HG03045 (cell line): ENCODE measurements around the gene SLC49A4.
"Not testable (repeated sequence)": the region's sequence is repeated elsewhere in the genome, so short reads cannot be mapped to it uniquely, and the experiment has no call there.

Experiments used
- ATAC-seq: cut with Tn5 transposase; IDR thresholded peaks from one replicate; pipeline ENCODE4 v1.9.1; 2021; ENCODE audit warnings: mild to moderate bottlenecking, moderate library complexity; ENCODE audit not compliant: unreplicated experiment

SLC49A4 gene, protein sequence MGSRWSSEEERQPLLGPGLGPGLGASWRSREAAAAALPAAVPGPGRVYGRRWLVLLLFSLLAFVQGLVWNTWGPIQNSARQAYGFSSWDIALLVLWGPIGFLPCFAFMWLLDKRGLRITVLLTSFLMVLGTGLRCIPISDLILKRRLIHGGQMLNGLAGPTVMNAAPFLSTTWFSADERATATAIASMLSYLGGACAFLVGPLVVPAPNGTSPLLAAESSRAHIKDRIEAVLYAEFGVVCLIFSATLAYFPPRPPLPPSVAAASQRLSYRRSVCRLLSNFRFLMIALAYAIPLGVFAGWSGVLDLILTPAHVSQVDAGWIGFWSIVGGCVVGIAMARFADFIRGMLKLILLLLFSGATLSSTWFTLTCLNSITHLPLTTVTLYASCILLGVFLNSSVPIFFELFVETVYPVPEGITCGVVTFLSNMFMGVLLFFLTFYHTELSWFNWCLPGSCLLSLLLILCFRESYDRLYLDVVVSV

DNA sequence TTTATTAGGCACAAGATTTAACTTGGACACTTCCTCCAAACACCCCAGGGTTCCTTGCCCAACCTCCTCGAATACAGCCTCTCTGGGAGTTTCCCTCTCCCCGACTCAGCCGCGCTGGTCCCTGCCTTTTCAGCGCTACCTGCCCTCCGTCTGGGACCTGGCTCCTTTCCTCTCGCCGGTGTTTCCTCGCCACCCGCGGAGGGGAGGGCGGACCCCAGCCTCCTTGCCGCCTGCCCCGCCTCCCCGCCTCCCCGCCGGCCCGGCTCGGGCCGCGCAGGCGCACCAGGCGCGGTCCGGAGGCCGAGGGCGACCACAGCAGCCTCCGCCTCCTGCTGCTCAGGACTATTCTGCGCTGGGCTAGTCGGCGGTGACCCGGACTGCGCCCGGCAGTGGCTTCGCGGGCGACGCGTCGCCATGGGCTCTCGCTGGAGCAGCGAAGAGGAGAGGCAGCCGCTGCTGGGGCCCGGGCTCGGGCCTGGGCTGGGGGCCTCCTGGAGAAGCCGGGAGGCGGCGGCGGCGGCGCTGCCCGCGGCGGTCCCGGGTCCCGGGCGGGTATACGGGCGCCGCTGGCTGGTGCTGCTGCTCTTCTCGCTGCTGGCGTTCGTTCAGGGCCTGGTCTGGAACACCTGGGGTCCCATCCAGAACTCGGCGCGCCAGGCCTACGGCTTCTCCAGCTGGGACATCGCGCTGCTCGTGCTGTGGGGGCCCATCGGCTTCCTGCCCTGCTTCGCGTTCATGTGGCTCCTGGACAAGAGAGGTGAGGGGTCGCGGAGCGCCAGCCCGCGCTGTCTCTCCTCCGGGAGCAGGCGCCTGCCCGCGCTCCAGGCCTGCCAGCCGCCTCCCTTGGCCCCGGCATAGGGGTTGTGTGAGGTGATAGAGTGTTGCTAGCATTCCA is at the start of gene SLC49A4:
Gene SLC49A4 (plus strand): TSS at position 291 of the 895 bp plus-strand sequence. CDS start 124 bp downstream, at position 415.
- peak; percentile 77 for ATAC-seq

DNA sequence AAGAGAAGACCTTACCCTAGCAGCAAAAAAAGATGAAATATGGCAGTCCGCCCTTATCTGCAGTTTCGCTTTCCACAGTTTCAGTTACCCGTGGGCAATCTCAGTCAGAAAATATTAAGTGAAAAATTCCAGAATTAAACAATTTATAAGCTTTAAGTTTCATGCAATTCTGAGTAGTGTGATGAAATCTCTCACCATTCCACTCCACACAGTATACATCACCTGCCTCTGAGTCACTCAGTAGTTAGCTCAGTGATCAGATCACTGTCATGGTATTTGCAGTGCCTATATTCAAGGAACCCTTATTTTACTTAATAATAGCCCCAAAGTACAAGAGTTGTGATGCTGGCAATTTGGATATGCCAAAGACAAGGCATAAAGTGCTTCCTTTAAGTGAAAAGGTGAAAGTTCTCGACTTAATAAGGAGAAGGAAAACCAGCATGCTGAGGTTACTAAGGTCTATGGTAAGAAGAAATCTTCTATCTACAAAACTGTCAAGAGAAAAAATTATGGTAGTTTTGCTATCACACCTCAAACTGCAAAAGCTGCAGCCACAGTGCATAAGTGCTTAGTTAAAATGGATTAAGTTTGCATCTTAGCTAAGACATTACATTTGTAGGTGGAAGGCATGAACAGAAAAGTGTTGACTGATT is 49.4 kb upstream of the SLC49A4 start:
- no peak for ATAC-seq

DNA sequence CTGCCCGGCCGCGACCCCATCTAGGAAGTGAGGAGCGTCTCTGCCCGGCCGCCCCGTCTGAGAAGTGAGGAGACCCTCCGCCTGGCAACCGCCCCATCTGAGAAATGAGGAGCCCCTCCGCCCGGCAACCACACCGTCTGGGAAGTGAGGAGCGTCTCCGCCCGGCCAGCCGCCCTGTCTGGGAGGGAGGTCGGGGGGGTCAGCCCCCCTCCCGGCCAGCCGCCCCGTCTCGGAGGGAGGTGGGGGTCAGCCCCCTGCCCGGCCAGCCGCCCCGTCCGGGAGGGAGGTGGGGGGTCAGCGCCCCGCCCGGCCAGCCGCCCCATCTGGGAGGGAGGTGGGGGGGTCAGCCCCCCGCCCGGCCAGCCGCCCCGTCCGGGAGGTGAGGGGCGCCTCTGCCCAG is 47.6 kb upstream of the SLC49A4 start:
- ATAC-seq: not testable (repeated sequence)

DNA sequence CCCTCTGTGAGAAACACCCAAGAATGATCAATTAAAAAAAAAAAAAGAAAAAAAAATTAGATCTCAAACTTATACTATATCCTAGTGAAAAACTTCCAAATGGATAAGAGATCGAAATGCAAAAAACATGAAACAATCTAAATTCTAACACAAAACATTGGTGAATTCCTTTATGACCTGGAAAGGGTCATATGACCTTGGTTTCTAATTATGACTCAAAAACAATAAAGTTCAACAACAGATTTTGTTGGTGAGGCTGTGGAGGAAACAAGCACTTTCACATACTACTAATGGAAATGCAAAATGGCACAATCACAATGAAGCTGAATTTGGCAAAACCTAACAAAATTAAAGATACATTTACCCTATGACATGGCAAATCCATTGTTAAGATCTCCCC is 46.5 kb upstream of the SLC49A4 start:
- ATAC-seq: no peak

DNA sequence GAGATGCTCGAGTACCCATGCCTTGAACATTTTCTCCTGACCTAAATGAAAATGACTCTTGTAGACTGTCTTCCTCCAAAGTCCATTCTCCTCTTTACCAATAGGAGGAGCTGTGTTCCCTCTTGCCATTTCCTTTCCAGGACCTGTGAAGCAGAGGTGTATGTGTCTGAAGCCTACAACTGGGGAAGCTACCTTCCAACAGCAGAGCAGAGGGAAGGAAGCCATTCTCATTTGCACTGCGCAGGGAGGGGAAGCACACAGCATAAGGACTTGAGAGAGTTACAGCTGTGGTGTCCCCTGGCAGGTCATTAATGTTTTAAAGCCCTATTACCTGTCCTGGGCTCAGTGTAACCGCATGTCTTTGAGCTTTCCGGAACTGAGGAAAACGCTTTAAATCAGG is 39.9 kb upstream of the SLC49A4 start:
- ATAC-seq: no peak

DNA sequence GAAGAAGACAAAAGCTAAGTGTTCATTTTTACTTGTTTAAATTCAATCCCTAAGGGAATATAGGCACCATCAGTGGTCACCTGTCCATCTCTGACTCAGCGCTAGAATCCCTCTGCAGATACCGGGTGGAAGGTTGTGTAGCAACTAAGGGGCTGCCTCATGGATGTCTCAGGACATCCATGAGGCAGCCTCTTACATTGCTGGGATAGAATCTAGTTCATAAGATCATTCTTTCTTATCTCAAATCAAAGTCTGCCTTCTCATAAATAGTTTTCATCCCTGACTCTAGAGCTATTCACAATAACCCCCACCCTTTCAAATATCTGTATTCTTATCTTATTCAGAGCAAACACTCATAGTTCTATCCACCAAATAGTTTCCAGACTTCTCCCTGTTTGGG is 39.4 kb upstream of the SLC49A4 start:
- no peak for ATAC-seq

DNA sequence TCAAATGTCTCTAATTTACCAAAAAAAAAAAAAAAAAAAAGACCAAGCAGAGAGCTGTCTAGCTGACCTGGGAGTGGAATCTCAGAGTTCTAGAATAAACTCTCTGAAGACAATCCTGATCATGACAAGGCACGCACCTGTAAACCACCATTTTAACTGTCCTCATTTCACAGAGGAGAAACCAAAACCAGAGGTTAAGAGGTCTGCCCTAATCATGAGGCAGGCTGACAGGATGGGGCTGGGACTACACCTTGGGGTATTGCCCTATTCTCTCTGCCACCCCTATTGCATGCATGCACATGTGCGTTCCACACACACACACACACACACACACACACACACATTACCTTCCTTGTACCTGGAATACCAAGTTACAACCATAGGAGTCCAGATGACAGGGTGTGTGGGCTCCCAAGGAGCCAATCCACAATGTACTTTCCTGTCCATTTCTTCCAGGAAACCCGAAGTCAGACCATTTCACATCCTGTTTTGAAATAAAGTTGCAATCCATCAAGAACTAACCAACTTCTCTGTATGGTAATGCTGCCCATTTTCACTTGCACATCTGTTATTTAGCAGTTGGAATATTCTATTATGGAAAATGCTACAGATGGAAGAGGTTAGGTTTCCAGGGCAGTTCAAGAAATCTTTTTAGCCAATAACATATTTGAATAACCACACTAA is 35.9 kb upstream of the SLC49A4 start:
- ATAC-seq: no peak

DNA sequence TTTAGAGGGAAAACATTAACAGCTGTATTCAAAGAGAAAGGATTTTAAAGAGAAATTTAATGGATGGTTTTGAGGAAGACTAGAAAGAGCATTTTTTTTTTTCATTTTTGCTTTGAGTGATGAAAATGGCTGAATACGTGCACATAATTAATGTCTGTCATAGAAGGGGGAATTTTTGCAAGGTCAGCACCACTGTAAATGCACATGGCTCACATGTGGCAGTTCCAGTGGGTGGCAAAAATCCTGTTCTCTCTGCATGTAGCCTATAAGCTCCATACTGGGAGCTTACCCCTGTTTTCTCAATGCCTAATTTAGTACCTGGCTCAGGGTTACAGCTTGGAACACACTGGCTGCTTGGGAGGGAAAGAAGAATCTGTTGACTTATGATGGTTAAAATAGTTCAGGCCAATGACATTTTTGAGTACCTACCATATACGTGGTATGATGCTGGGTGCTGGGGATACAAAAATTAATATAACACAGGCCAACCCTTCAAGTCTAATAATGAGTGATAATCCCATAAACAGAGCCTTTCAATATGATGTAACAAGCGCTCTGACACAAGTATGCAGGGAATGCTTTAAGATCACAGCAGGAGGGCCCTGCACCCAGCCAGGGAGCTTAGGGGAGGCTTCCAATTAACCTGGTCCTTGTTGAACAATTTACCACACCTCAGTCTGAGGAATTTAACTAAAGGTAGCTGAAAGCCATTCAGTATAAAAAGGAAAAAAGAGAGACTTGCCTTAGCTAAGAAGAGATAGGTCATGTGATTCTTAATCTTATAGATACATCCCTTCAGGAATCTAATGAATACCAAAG is 34.2 kb upstream of the SLC49A4 start:
- no peak for ATAC-seq

DNA sequence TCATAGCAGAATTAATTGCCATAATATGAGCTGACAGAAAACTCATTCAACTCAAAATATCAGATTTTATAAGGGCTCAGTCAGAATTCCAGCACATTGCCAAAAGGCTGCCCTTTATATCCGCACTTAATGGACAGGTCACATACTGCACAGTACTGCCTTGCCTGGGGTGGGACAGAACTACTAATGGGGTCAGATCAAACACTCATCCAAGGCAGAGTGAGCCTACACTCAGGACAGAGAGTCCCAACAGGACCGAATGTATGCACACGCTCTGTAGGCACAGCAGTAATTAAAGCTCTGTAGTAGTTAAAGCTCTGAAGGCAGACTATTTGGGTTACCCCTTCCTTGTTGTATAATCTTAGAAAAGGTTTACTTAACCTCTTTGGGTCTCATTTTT is 28.4 kb upstream of the SLC49A4 start:
- ATAC-seq: no peak

DNA sequence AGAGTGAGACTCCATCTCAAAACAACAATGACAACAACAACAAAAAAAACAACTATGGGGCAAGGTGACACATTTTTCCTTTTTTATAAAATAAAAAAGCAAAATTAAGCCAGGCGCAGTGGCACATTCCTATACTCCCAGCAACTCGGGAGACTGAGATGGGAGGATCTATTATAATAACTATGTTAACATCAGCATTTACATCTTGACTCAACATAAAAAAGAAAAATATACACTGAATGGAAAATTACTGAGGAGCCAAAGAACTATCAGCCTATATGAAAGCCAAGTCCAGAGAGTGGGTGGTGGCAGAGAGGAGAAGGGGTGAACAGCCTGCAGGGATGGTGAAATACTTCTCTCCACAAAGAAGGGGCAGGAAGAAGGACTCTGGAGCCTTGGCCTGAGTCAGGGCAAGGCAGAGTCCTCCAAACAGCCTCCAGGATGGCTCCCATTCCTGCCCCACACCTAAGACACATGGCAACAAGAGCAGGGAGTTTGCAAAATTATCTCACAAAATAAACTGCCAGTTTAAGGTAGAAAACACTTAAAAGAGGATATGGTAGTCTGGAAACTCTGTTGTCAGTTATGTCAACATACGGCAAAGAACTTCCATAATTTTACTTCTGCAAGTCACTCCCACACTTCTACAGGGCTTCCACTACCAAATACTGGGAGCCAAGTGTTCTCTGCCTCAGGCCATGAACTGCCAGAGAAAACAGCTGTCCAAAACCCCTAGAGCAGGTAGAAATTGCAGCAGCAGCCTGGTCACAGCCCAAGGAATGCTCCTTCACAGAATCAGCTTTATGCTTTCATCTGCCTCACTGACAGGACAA is 27.1 kb upstream of the SLC49A4 start:
- ATAC-seq: no peak

DNA sequence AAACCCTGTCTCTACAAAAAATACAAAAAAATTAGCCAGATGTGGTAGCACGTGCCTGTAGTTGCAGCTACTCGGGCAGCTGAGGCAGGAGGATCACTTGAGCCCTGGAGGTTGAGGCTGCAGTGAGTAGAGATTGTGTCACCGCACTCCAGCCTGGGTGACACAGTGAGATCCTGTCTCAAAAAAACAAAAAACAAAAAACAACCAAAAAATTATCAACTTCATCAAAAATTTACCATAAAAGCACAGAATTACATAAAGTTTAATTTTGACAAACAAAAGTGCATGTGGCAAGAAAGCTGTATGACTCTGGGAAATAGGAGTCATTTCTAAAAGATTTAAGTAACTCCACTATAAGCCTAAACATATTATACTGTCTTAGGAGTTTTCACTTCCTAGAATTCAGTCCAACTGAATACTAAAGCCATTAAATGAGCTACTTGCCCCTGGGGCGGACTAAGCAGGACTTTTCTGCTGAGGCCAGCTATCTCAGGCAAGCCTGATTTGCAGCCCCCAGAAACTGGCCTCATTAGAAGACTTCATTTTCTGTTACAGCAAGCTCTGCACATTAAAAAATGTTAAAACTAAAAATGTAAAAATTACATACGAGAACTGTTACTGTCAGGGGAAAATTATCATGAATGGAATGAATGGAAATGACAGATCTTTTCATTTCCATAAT is 24.2 kb upstream of the SLC49A4 start:
- ATAC-seq: no peak

DNA sequence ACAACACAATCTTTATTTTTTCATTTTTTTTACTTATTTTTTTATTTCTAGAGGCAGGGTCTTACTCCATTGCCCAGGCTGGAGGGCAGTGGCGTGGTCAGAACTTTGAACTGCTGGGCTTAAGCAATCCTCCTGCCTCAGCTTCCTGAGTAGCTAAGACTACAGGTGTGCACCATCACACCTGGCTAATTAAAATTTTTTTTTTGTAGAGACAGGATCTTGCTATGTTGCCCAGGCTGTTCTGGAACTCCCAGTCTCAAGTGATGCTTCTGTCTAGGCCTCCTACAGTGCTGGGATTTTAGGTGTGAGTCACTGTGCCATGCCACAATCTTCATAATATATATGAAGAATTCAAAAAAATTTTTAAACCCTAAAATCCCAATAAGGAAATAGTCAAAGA is 22.0 kb upstream of the SLC49A4 start:
- ATAC-seq: no peak

DNA sequence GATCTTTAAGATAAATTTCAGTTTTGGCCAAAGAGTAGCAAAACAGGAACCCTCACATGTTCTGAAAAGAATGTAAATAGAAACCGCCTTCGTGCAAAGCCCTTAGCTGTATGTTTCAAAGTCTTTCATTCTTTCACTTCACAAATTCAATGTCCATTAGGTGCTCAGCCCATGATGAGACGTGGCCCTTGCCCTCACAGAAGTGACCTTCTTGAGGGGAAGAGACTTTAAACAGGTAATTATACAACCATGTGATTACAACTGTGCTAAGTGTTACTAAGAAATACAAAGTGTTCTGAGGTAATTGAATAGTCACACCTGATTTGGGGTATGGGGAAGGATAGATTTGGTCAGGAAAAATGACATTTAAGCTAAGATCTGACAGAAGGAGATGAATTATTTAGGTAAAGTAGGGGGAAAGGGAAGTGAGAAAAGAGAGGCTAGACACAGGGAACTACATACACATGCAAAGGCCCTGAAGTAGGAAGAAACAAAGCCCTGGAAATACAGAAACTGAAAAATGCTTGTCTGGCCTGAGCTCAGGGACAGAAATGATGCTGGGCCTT is 20.8 kb upstream of the SLC49A4 start:
- ATAC-seq: no peak

DNA sequence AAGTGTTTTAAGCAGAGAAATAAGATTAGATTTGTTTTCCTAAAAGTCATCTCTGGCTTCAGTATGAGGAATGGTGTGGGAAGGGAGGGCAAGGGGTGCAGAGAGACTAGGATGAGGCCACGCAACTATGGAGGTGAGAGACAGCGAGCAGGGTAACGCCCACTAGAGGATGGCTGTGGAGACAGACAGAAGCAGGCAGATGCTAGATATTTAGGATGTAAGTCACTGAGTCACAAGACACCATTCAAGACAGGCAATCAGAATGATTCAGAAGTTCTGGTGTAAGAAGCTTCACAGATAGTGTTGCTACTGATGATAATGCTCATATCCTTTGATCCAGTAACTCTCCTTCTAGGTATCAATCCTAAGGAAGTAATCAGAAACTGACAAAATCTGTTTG is 20.3 kb upstream of the SLC49A4 start:
- ATAC-seq: no peak

DNA sequence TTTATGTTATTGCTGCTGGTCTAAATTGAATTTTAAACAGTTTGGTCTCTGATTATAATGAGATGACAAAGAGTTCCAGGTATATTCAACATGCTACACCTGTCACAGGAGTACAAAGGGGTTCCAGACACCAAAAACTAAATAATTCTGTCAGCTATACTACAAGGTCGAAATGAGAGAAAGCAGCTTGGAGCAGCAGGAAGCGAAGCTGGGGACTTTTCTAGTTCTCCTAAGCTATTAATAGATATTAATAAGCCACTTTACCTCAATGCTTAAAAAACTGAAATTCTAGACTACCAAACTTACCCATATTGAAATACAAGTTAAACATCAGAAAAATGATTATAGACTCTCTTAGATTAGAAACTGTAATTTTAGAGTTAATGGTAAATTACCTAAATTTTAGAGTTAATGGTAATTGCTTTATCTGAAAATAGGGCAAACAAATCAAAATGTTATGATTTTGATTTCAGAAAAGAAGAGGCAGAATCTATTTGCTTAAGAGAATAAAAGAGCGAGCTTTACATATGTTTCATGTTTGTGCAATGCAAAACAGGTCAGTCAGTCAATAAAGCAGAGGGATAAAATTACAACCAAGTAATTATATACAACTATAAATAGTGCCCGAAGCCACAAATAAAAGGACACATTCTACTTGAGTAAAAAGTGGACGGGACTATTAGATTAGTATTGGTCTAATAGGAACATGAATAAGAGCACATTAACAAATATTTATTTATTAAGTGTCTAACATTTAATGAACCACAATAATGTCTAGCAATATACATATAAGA is 18.0 kb upstream of the SLC49A4 start:
- ATAC-seq: no peak

DNA sequence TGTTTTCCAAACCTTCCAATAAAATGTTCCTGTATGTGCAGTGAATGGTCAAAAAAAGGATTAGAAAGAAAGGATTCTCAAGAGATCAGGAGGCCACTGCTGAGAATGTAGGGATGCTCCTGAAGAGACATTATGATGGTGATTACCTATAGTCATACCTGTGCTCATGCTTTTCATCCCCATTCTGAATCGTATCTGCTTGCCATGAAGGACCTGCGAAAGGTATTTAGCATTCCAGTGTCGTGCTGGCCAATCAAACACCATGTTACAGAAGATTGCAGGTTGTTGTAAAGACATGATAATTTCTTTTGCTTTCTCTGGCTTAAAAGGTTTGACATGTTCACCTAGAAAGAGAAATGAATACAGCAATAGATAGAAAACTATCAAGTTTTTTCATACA is 17.3 kb upstream of the SLC49A4 start:
- no peak for ATAC-seq

DNA sequence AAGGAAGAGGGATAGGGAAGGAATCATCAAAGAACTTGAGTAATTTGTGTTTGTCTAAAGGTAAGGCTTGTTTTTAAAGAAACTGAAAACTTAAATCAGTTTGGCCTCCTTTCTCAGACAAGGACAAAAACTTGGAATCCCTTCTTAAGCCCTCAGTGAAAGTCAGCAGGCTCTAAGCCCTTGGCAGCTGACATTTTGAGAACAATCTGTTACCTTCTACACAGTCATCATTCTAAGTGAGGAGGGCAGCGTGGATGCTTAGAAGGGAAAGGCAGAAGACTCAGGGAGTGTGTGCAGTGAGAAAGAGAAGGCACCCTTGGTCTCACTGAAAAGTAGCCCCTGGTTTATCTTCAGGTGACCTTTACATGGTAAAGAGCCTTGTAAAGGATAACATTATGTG is 12.1 kb upstream of the SLC49A4 start:
- ATAC-seq: no peak
